ENCODE measurements around the gene MC1R.

The MC1R gene

GRCh38 chr16:89958596-89958995 is 39.9 kb downstream of the MC1R start:
- Histone ChIP-seq H3K4me1 (peaks cover 8% of the 10 kb centered on the region; the same call in 1 of the 2 replicates), H3K27me3 (no peaks in the 10 kb centered on the region), H3K36me3 (peaks cover 50% of the 10 kb centered on the region), H3K9me3 (no peaks in the 10 kb centered on the region), H3K4me3 (ENCODE audit: low read depth, low read length) (no peak overlapping the region)
- DNase-seq: no peak
- no peak for TF ChIP-seq CTCF (IDR thresholded peaks at IDR 0.05; ENCODE audit: low read depth, low read length)

- no peaks in the 10 kb centered on the region for H3K9me3 ChIP-seq
- peaks cover 54% of the 10 kb centered on the region for H3K36me3 ChIP-seq
- no peaks in the 10 kb centered on the region for H3K27me3 ChIP-seq
- no peak for TF ChIP-seq CTCF (IDR thresholded peaks at IDR 0.05; ENCODE audit: low read depth, low read length)
- H3K4me1 ChIP-seq: peaks cover 8% of the 10 kb centered on the region; the same call in 1 of the 2 replicates
- H3K4me3 ChIP-seq (ENCODE audit: low read depth, low read length): no peak overlapping the region
- DNase-seq: no peak
Observed at GRCh38 chr16:89960966-89961365, 42.3 kb downstream of the MC1R start.

GRCh38 chr16:89961920-89962319 is 43.3 kb downstream of the MC1R start:
- no peak overlapping the region for H3K4me3 ChIP-seq (ENCODE audit: low read depth, low read length)
- no peaks in the 10 kb centered on the region for H3K9me3 ChIP-seq
- no peaks in the 10 kb centered on the region for H3K27me3 ChIP-seq
- TF ChIP-seq CTCF (IDR thresholded peaks at IDR 0.05; ENCODE audit: low read depth, low read length): no peak
- H3K36me3 ChIP-seq: peaks cover 51% of the 10 kb centered on the region
- DNase-seq: no peak
- H3K4me1 ChIP-seq: peaks cover 8% of the 10 kb centered on the region; the same call in 1 of the 2 replicates

- H3K27me3 ChIP-seq: no peaks in the 10 kb centered on the region
- peaks cover 5% of the 10 kb centered on the region; the same call in 1 of the 2 replicates for H3K4me1 ChIP-seq
- H3K4me3 ChIP-seq (ENCODE audit: low read depth, low read length): no peak overlapping the region
- peaks cover 41% of the 10 kb centered on the region for H3K36me3 ChIP-seq
- no peak for TF ChIP-seq CTCF (IDR thresholded peaks at IDR 0.05; ENCODE audit: low read depth, low read length)
- DNase-seq: no peak
- no peaks in the 10 kb centered on the region for H3K9me3 ChIP-seq
Observed at GRCh38 chr16:89962754-89963498, 44.3 kb downstream of the MC1R start.

- Histone ChIP-seq H3K27me3 (no peaks in the 10 kb centered on the region), H3K4me3 (ENCODE audit: low read depth, low read length) (no peak overlapping the region), H3K4me1 (no peaks in the 10 kb centered on the region), H3K9me3 (no peaks in the 10 kb centered on the region), H3K36me3 (peaks cover 30% of the 10 kb centered on the region)
- TF ChIP-seq CTCF (IDR thresholded peaks at IDR 0.05; ENCODE audit: low read depth, low read length): no peak
- DNase-seq: no peak
Observed at GRCh38 chr16:89964201-89964600, 45.5 kb downstream of the MC1R start.

- Histone ChIP-seq H3K4me3 (ENCODE audit: low read depth, low read length) (no peak overlapping the region), H3K9me3 (no peaks in the 10 kb centered on the region), H3K27me3 (no peaks in the 10 kb centered on the region), H3K4me1 (no peaks in the 10 kb centered on the region), H3K36me3 (peaks cover 25% of the 10 kb centered on the region)
- TF ChIP-seq CTCF (IDR thresholded peaks at IDR 0.05; ENCODE audit: low read depth, low read length): no peak
- no peak for DNase-seq
Observed at GRCh38 chr16:89965447-89966225, 47.0 kb downstream of the MC1R start.

Data from BE2C (cell line).